GM15510 (cell line): ENCODE data around the gene CLINT1.

Experiments
- POLR2A ChIP-seq: IDR thresholded peaks from 3 replicates; pipeline ENCODE4 v1.6.1; 2011; ENCODE audit warnings: borderline replicate concordance; ENCODE audit not compliant: insufficient read length; ENCODE audit errors: extremely low read depth

The CLINT1 gene

DNA sequence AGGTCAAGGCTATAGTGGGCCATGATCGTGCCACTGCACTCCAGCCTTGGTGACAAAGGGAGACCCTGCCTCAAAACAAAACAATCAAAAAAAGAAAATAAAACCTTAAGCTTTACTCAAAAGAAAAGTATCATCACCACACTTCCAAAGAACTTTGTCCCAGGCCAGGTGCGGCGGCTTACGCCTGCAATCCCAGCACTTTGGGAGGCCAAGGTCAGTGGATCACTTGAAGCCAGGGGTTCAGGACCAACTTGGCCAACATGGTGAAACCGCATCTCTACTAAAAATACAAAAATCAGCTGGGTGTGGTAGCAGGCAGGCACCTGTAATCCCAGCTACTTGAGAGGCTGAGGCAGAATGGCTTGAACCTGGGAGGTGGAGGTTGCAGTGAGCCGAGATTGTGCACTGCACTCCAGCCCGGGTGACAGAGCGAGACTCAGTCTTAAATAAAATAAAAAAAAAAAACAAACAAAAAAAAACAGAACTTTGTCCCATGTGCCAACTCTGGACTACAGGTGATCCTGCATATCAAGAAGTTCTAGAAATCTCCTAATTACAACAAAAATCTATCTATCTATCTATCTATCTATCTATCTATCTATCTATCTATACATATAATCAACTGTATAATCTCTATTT is 19.7 kb downstream of the CLINT1 start:
- no peak for TF ChIP-seq POLR2A

GRCh38 chr5:157836121-157836753 is 22.7 kb downstream of the CLINT1 start:
- no peak for TF ChIP-seq POLR2A

DNA sequence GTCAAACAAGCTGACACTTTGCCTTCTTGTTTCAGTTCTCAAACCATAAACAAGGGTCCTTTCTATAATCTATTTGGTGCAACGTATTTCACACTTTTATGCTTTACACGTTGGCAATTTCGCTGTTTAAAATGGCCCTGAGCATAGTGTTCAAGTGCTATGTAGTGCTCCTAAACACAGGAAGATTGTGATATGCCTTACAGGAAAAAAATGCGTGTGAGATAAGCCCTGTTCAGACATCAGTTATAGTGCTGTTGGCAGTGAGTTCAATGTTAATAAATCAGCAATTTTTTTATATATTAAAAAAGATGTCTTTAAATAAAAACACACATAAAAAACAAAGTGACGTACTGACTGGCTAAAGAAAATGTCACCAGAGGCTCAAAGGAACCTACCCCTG is 23.9 kb downstream of the CLINT1 start:
- TF ChIP-seq POLR2A: no peak

- no peak for TF ChIP-seq POLR2A
These were observed 29.9 kb downstream of the CLINT1 start for GRCh38 chr5:157828944-157829639.

GRCh38 chr5:157828105-157828943 is 30.6 kb downstream of the CLINT1 start:
- TF ChIP-seq POLR2A: no peak

GRCh38 chr5:157827423-157827822 is 31.5 kb downstream of the CLINT1 start:
- TF ChIP-seq POLR2A: no peak

- no peak for TF ChIP-seq POLR2A
These were observed 35.3 kb downstream of the CLINT1 start for GRCh38 chr5:157823655-157824054.

DNA sequence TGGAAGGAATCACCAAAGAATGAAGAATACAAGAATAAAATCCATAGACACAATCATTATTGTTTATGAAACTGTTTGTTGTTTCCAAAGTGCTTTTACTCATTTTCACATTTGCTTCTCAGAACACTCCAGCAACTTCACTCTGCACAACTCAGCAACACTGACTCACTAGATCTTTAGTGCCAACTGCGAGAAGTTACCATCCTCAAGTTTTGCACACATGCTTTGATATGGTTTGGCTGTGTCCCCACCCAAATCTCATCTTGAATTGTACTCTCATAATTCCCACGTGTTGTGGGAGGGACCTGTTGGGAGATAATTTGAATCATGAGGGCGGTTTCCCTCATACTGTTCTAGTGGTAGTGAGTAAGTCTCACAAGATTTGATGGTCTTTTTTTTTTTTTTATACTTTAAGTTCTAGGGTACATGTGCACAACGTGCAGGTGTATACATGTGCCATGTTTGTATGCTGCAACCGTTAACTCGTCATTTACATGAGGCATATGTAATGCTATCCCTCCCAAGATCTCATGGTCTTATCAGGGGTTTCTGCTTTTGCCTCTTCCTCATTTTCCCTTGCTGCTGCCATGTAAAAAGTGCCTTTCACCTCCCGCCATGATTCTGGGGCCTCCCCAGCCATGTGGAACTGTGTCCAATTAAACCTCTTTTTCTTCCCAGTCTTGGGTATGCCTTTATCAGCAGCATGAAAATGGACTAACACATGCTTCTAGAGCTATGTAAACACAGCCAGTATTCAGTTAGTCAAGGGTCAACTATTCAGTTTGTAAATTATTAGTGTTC is 36.9 kb downstream of the CLINT1 start:
- no peak for TF ChIP-seq POLR2A

- TF ChIP-seq POLR2A: no peak
These were observed 37.5 kb downstream of the CLINT1 start for GRCh38 chr5:157821405-157821804.

DNA sequence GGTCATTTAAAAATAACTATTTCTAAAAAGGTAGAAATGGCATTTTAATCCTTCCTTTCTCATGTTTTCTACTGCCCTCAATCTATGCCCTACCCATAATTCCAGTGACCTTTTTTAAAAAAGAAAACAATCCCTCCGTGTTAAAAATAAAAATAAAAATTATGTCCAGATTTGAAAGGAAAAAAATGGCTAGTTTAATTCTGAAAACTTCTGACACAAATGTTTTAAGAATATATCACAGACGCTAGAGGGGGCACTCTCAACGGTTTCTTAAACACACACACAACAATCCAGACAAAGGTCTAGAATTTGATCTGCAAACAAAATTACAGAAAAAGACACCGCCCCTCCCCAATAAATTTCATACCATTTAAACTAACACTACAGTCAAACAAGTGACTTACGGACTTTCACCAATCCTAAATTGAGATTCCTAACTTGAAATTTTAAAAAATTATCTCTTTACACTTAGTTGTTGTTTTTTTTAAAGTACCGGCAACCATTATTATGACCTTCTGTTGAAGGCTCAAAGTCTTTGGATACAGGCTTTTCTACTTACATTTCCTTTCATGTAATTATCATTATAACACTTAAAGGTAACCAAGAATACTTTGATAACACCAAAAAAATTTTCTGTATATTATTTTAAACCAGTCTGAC is 38.2 kb downstream of the CLINT1 start:
- no peak for TF ChIP-seq POLR2A

DNA sequence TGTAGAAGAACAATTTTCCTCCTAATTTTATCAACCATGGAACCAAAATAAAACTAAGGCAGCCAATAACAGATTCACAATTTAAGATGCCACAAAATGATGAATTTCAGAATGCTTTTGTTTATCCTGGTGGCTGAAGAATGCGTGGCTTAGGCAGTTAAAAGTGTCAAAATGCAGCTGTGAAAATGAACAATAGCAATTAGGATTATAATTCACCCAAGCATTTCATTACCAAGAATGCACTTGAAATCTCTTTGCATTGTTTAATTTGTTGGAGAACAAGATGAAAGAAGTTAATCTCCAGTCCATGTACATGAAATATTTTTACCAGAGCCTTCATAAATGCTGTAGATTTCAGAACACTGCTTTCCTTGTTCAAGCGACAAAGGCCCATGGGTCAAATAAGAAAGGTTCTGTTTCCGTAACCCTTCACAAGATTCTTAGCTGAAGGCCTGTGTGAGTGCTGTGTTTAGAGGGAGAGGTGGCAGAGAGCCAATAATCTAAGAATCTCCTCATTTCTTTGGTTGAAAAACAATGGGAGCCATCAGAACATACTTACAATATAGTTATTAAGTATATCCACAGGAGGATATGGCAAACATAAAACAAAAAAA is 39.3 kb downstream of the CLINT1 start:
- TF ChIP-seq POLR2A: no peak

GRCh38 chr5:157818368-157818767 is 40.6 kb downstream of the CLINT1 start:
- no peak for TF ChIP-seq POLR2A

DNA sequence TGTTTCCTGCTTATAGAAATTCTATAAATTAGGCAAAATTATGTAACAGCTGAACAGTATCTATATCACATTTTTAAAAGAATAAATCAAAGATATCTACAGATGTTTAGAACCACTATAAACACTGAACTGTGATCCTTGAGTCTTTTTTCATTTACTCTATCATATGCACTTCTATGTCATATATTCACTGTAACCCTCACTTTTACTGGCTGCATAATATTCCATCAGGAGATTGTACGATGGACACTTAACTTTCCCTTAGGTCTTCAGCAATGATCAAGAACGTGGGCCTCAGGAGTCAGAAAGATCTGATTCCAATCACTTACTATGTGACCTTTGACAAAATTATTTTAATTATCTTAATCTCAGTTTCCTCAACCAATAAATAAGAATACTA is 41.0 kb downstream of the CLINT1 start:
- no peak for TF ChIP-seq POLR2A
